ENCODE measurements around the gene EDEM3. TPM values are rescaled to one million over a fixed set of nuclear protein-coding genes. Genes with fewer than 3 reads are reported as not detected.

Gene EDEM3
- total RNA-seq, 1 donor from 2014 or later: 37.5 TPM

GRCh38 chr1:184775885-184776284 is 21.2 kb upstream of the EDEM3 start:
- no peak overlapping the region for H3K27ac Mint-ChIP-seq
- H3K4me1 Mint-ChIP-seq (ENCODE audit: low read depth): no peaks in the 10 kb centered on the region
- H3K4me3 Mint-ChIP-seq (ENCODE audit: low read depth): no peak overlapping the region
- no peaks in the 10 kb centered on the region for H3K27me3 Mint-ChIP-seq
- H3K36me3 Mint-ChIP-seq (ENCODE audit: insufficient read depth): no peaks in the 10 kb centered on the region
- no peak for TF ChIP-seq CTCF (IDR thresholded peaks at IDR 0.05; ENCODE audit: unreplicated experiment)
- DNase-seq (ENCODE audit: low spot score, unreplicated experiment): no peak
- peaks cover 3% of the 10 kb centered on the region for H3K9me3 Mint-ChIP-seq (ENCODE audit: low read depth)

GRCh38 chr1:184775329-184775728 is 20.7 kb upstream of the EDEM3 start:
- no peak for TF ChIP-seq CTCF (IDR thresholded peaks at IDR 0.05; ENCODE audit: unreplicated experiment)
- Mint-ChIP-seq H3K9me3 (ENCODE audit: low read depth) (peaks cover 3% of the 10 kb centered on the region), H3K4me3 (ENCODE audit: low read depth) (no peak overlapping the region), H3K27me3 (no peaks in the 10 kb centered on the region), H3K4me1 (ENCODE audit: low read depth) (no peaks in the 10 kb centered on the region), H3K36me3 (ENCODE audit: insufficient read depth) (no peaks in the 10 kb centered on the region), H3K27ac (no peak overlapping the region)
- DNase-seq (ENCODE audit: low spot score, unreplicated experiment): no peak

DNA sequence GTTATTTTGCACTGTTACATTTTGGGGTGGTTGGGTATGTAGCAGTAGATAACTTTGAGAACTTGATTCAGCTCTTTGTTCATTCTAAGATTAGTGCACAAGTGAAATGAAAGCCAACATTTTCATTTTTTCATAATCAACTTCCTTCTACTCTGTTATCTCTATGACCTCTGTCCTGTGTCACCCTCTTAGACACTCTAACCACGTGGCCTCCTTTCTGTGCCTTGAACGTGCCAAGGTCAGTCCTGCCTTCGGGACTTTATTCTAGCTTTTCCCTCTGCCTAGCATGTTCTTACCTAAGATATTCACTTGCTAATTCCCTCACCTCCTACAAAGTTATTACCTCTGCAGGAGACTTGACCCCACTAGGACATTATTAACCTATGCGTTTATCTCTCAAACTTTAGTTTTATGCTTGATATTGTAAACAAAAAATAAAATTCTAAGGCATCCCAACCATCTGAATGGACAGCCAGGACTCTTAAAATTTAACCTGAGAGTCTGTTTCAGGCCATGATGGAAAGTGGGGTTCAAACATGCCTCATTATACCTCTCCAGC is 19.2 kb upstream of the EDEM3 start:
- no peak for TF ChIP-seq CTCF (IDR thresholded peaks at IDR 0.05; ENCODE audit: unreplicated experiment)
- Mint-ChIP-seq H3K36me3 (ENCODE audit: insufficient read depth) (no peaks in the 10 kb centered on the region), H3K4me1 (ENCODE audit: low read depth) (no peaks in the 10 kb centered on the region), H3K9me3 (ENCODE audit: low read depth) (peaks cover 3% of the 10 kb centered on the region), H3K27me3 (no peaks in the 10 kb centered on the region), H3K27ac (no peak overlapping the region), H3K4me3 (ENCODE audit: low read depth) (no peak overlapping the region)
- DNase-seq (ENCODE audit: low spot score, unreplicated experiment): no peak

GRCh38 chr1:184771190-184771691 is 16.6 kb upstream of the EDEM3 start:
- no peak for DNase-seq (ENCODE audit: low spot score, unreplicated experiment)
- Mint-ChIP-seq H3K27ac (no peak overlapping the region), H3K9me3 (ENCODE audit: low read depth) (peaks cover 3% of the 10 kb centered on the region), H3K4me3 (ENCODE audit: low read depth) (no peak overlapping the region), H3K4me1 (ENCODE audit: low read depth) (peaks cover 2% of the 10 kb centered on the region), H3K36me3 (ENCODE audit: insufficient read depth) (no peaks in the 10 kb centered on the region), H3K27me3 (no peaks in the 10 kb centered on the region)
- no peak for TF ChIP-seq CTCF (IDR thresholded peaks at IDR 0.05; ENCODE audit: unreplicated experiment)

DNA sequence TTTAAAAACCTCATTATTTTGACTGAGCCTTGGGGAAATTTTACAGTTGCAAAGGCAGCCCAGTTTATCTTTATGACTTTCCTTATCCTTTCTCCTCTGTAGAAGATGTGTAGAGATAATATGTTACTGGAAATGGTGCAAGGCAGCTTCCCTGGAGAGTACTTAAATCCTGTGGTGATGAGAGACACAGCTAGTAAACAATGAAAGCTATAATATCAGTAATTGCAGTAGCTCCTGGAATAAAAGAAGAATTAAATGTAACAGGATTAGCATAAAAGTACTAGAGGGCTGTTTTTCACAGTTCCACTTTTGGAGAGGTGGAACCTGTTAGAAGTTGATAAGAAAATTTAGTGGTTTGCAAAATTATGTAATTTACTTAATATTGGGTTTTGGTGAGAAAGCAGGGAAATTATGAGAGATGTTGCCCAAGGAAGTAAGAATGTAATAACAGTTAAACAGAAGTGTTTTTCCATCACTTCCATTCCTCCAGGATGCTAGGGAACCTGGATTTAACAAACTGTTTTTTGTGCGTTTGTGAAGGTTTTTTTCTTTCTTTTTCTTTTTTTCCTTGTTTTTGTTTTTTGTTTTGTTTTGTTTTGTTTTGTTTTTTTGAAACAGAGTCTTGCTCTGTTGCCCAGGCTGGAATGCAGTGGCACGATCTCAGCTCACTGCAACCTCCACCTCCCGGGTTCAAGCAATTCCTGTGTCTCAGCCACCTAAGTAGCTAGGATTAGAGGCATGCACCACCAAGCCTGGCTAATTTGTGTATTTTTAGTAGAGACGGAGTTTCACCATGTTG is 15.7 kb upstream of the EDEM3 start:
- no peaks in the 10 kb centered on the region for H3K27me3 Mint-ChIP-seq
- H3K9me3 Mint-ChIP-seq (ENCODE audit: low read depth): peaks cover 2% of the 10 kb centered on the region
- DNase-seq (ENCODE audit: low spot score, unreplicated experiment): no peak
- no peak overlapping the region for H3K27ac Mint-ChIP-seq
- peaks cover 2% of the 10 kb centered on the region for H3K4me1 Mint-ChIP-seq (ENCODE audit: low read depth)
- TF ChIP-seq CTCF (IDR thresholded peaks at IDR 0.05; ENCODE audit: unreplicated experiment): no peak
- no peaks in the 10 kb centered on the region for H3K36me3 Mint-ChIP-seq (ENCODE audit: insufficient read depth)
- no peak overlapping the region for H3K4me3 Mint-ChIP-seq (ENCODE audit: low read depth)
